Prostate gland (tissue), 2 donors: ENCODE results near the gene TSEN2. TPM values are rescaled to one million over a fixed set of nuclear protein-coding genes. Genes with fewer than 3 reads are reported as not detected.

Source experiments
- DNase-seq: peaks from one replicate; pipeline ENCODE4 v3.0.0-alpha.2; 2019; ENCODE audit warnings: low spot score
- H3K27ac ChIP-seq, 2 donors: fragments of 200-600 bp; sonication (generic); 2 replicates each; pipeline ENCODE4 v1.5.1; 2017 to 2019
- H3K27me3 ChIP-seq: fragments of 200-600 bp; sonication (generic); replicated peaks from 2 replicates; pipeline ENCODE4 v1.5.1; 2019; ENCODE audit not compliant: insufficient read depth
- H3K36me3 ChIP-seq, 2 donors: fragments of 200-600 bp; sonication (generic); 1 replicate in 1 of 2; 2 replicates in 1 of 2; pipeline versions ENCODE4 v1.5.1 to v1.8.1; 2017 to 2019
- H3K4me1 ChIP-seq: fragments of 200-600 bp; sonication (generic); replicated peaks from 2 replicates; pipeline ENCODE4 v1.5.1; 2019
- H3K4me3 ChIP-seq, 2 donors: fragments of 200-600 bp; sonication (generic); 2 replicates each; pipeline ENCODE4 v1.5.1; 2017 to 2019
- H3K9me3 ChIP-seq: fragments of 200-600 bp; sonication (generic); 2 replicates; pipeline ENCODE4 v1.5.1; 2017
- POLR2A ChIP-seq: fragments of 450-650 bp; IDR thresholded peaks from one replicate; pipeline ENCODE4 v1.6.1; 2016; ENCODE audit warnings: antibody characterized with exemption, mild to moderate bottlenecking
- POLR2AphosphoS5 ChIP-seq: sonication (generic); formaldehyde crosslinking; IDR thresholded peaks from one replicate; pipeline ENCODE4 v1.6.1; 2017; ENCODE audit warnings: antibody characterized with exemption
- WGBS: methylation state at CpG from one replicate; pipeline ENCODE4 v1.1.5; 2018; 5-methylcytosine and 5-hydroxymethylcytosine counted together
- intact Hi-C: fragments of 100-400 bp; cut with DNase I; formaldehyde crosslinking; loops from one replicate; pipeline ENCODE4 v1.14.2; 2022
- total RNA-seq, 2 donors: library from RNA; depleted of rRNA; stranded (reverse); fragments of >200 nt; gene quantifications; one replicate each; pipeline ENCODE4 v1.1.0, GENCODE V29; 2016
- TF ChIP-seq, protein P1 (sequence below), 4 experiments: fragments of 200-600 bp in 2 of 4; fragments of 450-650 bp in 2 of 4; sonication (generic) in 2 of 4; IDR thresholded peaks; 1 replicate in 3 of 4; 2 replicates in 1 of 4; pipeline ENCODE4 v1.5.1; 2016 to 2019; ENCODE audit warnings: antibody characterized with exemption in 4 of 4, mild to moderate bottlenecking in 2 of 4, moderate library complexity in 2 of 4

TSEN2 gene
- 10 to 100 TPM; 13.8 to 14.9 TPM for total RNA-seq

DNA sequence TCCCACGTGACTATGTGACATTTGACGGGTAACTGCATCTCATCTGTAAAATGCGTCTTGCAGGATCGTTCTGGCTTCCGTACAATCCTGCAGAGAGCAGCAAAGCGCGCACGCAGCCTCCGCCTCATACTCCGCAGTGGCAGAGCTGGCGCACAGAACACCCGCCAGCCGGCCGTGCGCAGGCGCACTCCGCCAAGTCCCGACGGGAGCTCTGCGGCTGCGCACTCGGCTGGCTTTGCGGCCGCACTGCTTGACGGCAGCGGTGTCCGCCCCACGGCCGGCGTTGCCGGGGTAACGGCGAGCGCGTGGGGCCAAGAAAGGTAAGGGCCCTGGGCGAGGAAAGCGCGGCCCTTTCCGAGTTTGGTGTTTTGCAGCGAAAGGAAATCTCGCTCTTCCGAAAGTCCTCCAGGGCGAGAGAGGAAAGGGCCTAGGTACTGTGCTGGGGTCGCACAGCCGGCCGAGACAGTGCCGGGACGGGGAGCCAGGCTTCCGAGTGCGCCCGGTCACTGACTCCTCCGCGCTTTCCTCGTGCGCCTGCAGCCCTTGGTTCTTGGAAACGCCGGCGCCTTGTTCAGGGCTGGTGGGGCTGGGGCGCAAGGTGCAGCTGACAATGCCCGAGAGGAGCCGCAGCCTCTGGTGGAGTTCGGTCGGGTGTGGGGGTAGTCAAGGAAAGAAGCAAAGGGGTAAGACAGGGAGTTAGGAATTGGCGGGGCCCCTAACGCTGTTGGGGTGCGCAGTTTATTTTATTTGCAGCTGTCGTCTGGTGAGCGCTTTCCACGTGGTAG is at the start of gene TSEN2:
Gene TSEN2, plus strand, starts transcription at position 283 of the 785 bp plus-strand sequence. CDS start 5,321 bp downstream, outside the sequence.
- peak within 1 kb of the TSS; percentile 55 to 75 for H3K4me3 ChIP-seq
- no peaks in the 10 kb centered on the region for H3K4me1 ChIP-seq
- no peaks in the 10 kb centered on the region for H3K36me3 ChIP-seq
- intact Hi-C loops = loop anchor here (2.0 kb wide), 1 partner anchor 236 kb away; no protein-coding TSS in a partner anchor
- peak within 1 kb of the TSS; percentile 49 to 59 for H3K27ac ChIP-seq
- peak; percentile 90 for DNase-seq
- under 1% methylated on average over 60 of the region's 69 CpGs for WGBS
- H3K27me3 ChIP-seq = no peaks in the 10 kb centered on the region
- H3K9me3 ChIP-seq = no peaks in the 10 kb centered on the region
- TF ChIP-seq POLR2AphosphoS5 = peak; percentile 97
- TF ChIP-seq, protein P1, sequence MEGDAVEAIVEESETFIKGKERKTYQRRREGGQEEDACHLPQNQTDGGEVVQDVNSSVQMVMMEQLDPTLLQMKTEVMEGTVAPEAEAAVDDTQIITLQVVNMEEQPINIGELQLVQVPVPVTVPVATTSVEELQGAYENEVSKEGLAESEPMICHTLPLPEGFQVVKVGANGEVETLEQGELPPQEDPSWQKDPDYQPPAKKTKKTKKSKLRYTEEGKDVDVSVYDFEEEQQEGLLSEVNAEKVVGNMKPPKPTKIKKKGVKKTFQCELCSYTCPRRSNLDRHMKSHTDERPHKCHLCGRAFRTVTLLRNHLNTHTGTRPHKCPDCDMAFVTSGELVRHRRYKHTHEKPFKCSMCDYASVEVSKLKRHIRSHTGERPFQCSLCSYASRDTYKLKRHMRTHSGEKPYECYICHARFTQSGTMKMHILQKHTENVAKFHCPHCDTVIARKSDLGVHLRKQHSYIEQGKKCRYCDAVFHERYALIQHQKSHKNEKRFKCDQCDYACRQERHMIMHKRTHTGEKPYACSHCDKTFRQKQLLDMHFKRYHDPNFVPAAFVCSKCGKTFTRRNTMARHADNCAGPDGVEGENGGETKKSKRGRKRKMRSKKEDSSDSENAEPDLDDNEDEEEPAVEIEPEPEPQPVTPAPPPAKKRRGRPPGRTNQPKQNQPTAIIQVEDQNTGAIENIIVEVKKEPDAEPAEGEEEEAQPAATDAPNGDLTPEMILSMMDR (IDR thresholded peaks at IDR 0.05) = peak in 3 of 4 experiments; percentile 34 to 62 (median 55)
- peak; percentile 96 for TF ChIP-seq POLR2A

DNA sequence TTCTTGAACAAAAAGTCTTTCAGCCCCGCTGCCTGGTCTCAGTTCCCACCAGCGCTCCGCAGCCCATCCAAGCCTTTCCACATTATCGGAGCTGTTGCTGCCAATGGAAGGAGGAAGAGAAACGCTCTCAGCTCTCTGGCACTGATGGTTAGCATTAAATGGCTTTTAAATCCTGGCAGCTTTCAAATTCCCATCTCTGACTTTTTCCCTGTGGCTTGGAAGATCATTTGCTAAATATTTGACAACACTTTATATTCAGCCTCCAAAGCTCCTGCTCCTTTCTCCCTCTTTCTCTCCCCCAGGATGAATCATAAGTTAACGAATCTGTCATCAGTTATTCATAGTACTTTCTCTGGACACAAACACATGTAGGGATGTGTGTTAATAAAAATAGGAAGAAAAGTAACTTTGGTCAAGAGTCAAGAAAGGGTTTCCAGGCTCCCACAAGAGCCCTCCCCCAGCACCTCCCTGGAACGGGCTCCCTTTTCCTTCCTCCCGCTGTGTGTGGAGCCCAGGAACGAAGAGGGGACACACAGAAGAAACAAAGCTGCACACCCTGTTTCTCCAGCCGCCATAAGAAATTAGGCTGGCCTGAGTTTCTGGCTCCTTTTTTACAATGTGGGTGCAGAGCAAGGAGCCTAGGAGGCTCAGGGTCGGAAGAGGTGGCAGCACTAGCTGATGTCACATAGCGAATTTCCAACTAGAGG is 47.6 kb upstream of the TSEN2 start:
- Histone ChIP-seq H3K27me3 (no peaks in the 10 kb centered on the region), H3K4me3 (no peak overlapping the region), H3K36me3 (no peaks in the 10 kb centered on the region), H3K27ac (no peak overlapping the region), H3K9me3 (no peaks in the 10 kb centered on the region), H3K4me1 (no peaks in the 10 kb centered on the region)
- no peak for DNase-seq
- 40% methylated on average over 12 of the region's 12 CpGs for WGBS
- intact Hi-C loops = no loop called here
- no peak for TF ChIP-seq POLR2A
- TF ChIP-seq, protein P1 (IDR thresholded peaks at IDR 0.05) = no peak
- no peak for TF ChIP-seq POLR2AphosphoS5

DNA sequence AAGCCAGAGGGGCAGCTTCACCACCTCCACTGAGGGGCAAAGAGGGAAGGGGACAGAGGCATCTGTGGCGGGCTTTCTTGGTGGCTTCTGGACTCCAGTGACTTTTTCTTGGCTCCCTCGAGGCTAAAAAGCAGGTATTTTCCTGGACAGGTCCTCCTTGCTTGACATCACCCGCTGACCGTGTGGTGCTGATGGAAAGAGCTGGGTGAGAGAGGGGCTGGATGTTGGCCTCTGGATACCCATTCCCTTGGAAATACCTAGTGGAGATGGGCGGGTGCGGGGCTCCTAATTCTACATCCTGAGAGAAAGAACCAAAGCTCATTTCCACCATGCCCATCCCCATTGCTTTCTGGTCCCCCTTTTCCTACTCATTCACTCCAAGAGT is 47.1 kb upstream of the TSEN2 start:
- H3K4me3 ChIP-seq = no peak overlapping the region
- no peak for TF ChIP-seq POLR2A
- no peak for TF ChIP-seq POLR2AphosphoS5
- TF ChIP-seq, protein P1 (IDR thresholded peaks at IDR 0.05) = no peak
- no peaks in the 10 kb centered on the region for H3K27me3 ChIP-seq
- intact Hi-C loops = no loop called here
- H3K9me3 ChIP-seq = no peaks in the 10 kb centered on the region
- WGBS = 95% methylated on average over 6 of the region's 6 CpGs
- H3K4me1 ChIP-seq = no peaks in the 10 kb centered on the region
- no peak overlapping the region for H3K27ac ChIP-seq
- no peaks in the 10 kb centered on the region for H3K36me3 ChIP-seq
- DNase-seq = no peak

DNA sequence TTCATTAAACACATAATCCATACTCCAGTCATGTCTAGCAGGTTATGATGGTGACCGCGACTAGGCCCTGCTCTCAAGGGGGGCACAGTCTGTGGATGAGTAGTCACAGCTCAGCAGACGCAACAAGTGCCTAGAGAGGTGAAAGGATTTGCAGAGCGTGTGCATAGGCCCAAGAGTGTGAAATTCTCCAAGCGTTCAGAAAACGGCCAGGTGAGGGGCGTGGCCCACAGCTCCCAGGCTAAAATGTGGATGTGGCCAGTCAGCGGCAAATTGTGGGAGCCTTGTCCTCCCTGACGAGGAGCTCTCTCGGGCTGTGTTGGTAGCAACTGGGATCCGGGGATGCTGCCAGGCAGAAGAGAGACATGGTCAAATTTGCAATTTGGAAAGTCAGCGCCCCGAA is 46.4 kb upstream of the TSEN2 start:
- intact Hi-C loops = no loop called here
- Histone ChIP-seq H3K27ac (no peak overlapping the region), H3K4me1 (no peaks in the 10 kb centered on the region), H3K9me3 (no peaks in the 10 kb centered on the region), H3K36me3 (no peaks in the 10 kb centered on the region), H3K4me3 (no peak overlapping the region), H3K27me3 (no peaks in the 10 kb centered on the region)
- no peak for DNase-seq
- TF ChIP-seq POLR2A = no peak
- TF ChIP-seq, protein P1 (IDR thresholded peaks at IDR 0.05) = no peak
- TF ChIP-seq POLR2AphosphoS5 = no peak
- WGBS = 95% methylated on average over 13 of the region's 13 CpGs
